ENCODE data around the gene ATL3.
"Not testable (repeated sequence)": the region's sequence is repeated elsewhere in the genome, so short reads cannot be mapped to it uniquely, and the experiment has no call there.

The ATL3 gene, protein sequence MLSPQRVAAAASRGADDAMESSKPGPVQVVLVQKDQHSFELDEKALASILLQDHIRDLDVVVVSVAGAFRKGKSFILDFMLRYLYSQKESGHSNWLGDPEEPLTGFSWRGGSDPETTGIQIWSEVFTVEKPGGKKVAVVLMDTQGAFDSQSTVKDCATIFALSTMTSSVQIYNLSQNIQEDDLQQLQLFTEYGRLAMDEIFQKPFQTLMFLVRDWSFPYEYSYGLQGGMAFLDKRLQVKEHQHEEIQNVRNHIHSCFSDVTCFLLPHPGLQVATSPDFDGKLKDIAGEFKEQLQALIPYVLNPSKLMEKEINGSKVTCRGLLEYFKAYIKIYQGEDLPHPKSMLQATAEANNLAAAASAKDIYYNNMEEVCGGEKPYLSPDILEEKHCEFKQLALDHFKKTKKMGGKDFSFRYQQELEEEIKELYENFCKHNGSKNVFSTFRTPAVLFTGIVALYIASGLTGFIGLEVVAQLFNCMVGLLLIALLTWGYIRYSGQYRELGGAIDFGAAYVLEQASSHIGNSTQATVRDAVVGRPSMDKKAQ

DNA sequence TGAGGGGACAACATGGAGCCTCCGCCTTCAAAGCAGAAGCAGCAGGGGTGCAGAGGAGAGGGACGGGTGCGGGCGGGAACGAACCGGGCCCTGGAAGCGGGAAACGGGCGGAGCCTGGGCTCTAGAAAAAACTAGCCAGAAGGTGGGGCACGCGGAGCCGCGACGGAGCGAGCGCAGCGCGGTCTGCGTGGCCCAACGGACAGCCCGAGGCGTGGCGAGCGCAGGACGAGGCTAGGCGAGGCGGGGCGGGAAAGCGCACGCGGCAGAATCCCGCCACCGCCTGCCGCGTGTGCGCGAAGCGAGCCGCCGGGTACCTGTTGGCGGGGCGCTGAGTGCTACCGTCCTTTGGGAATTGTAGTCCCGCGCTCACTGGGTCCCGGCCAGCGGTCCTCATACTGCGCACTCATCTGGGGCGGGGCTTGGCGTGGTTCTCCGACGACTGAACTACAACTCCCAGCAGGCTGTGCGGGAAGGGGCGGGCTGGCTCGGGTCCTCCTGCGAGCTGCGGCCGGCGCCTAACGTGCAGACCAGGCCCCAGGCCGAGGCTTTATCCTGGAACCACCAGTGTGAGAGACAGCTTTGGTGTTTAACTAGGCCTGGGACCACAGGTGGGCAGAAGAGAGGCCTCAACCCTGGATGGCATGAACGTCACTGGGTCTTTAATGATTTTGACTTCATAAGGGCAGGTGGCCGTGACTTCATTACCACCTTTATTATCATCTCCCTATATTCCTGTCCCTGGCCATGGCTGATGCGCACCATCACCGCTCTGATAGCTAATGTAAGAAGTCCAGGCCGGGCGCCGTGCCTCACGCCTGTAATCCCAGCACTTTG lies at the start of gene ATL3:
Gene ATL3 (minus strand): TSS at position 55 of the 834 bp plus-strand sequence. CDS start 41 bp downstream, at position 14.
- DNase-seq = peak; percentile 98

DNA sequence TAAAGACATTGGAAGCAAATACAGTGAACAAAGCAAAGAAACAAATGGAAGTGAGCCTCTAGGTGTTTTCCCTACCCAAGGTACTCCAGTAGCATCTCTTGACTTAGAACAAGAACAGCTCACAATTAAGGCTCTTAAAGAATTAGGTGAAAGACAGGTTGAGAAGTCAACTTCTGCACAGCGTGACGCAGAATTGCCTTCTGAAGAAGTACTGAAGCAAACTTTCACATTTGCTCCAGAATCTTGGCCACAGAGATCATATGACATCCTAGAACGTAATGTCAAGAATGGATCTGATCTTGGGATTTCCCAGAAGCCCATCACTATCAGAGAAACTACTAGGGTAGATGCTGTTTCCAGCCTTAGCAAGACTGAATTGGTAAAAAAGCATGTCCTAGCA lies 49.4 kb upstream of the ATL3 start:
- no peak for DNase-seq

DNA sequence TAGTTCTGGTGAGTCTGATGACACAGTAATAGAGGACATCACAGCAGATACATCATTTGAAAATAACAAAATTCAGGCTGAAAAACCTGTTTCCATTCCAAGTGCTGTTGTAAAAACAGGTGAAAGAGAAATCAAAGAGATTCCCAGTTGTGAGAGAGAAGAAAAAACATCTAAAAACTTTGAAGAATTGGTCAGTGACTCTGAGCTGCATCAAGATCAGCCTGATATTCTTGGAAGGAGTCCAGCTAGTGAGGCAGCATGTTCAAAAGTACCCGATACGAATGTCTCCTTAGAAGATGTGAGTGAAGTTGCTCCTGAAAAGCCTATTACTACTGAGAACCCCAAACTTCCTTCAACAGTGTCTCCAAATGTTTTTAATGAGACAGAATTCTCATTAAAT lies 48.8 kb upstream of the ATL3 start:
- DNase-seq = no peak

DNA sequence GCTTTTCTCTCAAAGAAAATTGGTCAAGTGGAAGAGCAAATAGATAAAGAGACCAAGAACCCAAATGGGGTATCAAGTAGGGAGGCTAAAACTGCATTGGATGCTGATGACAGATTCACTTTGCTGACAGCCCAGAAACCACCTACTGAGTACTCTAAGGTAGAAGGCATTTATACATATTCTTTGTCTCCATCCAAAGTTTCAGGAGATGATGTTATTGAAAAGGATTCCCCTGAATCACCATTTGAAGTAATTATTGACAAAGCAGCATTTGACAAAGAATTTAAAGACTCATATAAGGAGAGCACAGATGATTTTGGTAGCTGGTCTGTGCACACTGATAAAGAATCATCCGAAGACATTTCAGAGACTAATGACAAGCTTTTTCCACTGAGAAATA lies 47.8 kb upstream of the ATL3 start:
- DNase-seq = no peak

DNA sequence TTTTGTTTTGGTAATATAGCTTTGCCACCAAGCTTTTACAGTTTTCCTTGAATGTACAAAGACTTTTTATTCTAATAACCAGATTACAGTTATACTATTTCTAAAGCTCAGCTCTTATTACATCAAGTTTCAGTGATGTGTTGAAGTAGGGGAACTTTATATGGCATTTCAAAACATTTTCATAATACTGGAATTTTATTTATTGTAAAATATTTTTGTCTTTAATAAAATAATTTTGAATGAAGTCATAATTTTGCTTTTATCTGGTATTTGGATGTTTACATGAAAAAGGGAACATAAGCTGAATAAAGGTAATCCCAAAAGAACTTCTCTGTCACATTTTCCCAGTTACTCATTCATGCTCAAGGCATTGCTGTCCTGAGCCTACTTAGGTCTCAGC lies 44.9 kb upstream of the ATL3 start:
- no peak for DNase-seq

DNA sequence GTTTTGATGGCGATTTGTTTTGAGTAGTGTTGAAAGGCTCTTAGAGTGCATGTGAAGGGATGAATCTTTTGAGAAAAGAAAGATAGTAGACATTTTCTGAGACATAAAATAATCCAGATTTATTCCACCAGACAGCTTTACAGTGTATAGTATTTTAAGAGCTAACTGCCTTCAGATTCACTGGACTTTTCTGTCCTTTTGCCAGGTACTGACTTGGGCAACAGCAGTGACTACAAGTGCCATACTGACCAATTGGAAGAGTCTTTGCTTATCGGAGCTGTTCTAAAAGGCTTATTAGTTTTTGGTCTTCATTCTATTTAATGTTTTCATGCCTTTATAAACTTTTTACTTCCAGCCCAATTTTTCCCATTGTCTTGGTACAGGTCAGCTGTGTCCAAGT lies 42.6 kb upstream of the ATL3 start:
- no peak for DNase-seq

DNA sequence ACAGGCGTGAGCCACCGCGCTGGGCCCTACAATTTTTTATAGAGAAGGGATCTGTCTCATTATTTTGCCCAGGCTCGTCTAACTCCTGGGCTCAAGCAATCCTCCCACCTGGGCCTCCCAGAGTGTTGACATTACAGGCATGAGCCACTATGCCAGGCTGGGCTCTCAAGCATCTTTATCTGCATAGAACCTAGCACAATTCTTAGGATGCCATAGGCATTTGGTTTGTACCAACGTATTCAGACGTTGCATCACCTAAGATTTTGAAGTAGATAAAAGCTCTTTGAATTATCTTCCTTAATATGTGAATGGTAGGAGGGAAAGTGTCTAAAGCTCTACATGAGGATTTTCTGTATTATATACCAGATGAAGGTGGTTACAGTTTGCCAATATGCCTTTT lies 40.7 kb upstream of the ATL3 start:
- DNase-seq = no peak

DNA sequence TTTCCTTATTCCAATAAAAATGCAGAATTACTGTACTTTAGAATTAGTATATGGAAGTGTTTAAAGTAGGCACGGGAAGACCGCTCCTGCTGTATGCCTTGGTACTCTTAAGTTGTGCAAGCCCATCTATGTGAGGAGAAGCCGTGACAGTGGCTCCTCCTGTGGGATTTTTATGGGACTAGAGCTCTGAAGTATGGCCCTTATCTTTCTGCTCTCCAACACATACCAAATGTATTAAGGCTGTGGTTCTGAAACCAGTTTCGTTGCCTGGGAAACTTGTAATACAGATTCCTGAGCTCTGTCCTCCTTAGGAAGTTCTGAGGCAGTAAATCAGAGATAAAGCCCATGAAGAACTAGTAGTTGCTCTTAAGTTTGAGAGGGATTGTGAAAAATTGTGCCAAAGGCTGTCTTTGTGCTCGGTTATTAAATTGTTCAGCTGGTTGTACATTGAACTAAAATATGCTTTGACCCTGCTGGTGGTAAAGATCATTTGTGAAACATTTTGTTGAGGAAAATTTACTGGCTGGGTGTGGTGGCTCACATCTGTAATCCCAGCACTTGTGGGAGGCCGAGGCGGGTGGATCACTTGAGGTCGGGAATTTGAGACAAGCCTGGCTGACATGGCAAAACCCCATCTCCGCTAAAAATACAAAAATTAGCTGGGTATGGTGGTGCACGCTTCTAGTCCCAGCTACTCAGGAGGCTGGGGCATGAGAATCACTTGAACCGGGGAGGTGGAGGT lies 39.5 kb upstream of the ATL3 start:
- no peak for DNase-seq

DNA sequence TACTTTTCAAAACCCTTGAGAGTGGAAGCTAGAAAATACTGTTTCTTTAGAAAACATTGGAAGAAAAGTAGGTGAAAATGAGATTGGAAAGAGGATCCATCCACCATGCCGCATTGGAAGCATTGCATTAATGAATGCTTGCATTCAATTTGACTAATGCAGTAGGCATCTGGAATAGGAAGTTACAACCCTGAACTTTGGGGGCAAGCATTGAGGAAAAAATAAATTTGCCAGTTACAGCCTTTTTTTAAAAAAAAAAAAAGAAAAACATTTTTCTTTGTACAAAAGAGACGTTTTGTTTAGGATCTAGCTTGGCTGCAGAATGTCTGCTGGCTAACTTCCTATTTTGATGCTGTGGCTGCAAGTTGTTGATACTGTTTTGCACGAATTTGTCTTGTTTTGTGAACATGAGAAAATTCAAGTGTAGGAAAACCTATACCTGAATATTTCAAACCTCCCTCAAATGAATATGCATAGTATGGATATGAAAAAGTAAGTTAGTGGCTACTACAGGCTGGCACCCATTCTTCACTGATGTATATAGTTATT lies 38.2 kb upstream of the ATL3 start:
- no peak for DNase-seq

DNA sequence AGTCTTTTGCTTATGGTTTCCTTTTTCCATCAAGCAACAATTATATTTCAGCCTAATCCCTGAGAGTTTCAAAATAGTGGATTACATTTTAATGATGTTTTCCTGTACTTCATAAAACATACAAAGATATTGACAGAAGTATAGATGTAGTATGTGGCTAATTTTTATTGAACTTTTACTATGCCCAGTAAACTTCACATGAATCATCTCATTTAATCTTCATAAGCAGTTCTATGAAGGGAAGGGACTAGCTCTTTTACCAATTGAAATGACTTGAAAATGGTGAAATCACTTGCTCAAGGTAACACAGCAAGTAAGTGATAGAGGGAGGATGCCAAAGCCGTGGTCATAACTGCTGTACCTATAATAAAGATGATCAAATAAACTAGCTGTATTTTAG lies 37.6 kb upstream of the ATL3 start:
- DNase-seq = no peak

DNA sequence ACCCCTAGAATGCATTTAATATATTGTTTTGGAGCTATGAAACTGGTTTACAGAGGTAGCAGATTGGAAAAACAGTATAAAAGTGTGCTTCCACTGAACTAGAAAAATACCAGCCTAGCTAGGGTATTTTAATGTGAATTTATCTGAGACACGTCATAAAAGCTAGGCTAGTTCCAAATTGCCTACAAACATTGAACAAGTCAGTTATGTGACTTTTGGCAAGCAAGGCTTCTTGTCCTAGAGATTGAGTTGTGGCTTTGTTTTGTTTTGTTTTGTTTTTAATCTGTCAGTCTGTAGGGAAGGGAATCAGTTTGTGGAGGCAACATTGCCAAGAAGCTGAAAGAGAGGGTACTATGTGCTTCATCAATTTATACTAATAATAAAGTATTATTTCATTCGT lies 34.4 kb upstream of the ATL3 start:
- no peak for DNase-seq

DNA sequence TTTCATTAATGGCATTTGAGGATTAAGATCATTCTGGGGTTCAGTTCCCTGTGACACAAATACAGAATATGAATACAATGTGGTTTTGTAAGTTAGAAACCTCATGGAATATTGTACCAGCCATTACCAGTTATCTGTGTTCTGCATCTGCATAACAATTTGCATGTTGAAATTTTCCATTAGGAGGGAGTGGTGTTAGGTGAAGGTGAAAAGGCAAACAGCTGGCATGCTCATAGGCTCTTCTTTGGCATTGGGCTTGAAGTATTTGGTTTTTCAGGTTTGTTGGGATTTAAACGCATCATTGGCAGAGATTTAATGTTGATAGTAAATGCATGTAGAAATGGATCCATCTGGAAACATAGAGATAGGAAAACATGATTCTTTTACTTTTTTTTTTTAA lies 28.7 kb upstream of the ATL3 start:
- DNase-seq = no peak

DNA sequence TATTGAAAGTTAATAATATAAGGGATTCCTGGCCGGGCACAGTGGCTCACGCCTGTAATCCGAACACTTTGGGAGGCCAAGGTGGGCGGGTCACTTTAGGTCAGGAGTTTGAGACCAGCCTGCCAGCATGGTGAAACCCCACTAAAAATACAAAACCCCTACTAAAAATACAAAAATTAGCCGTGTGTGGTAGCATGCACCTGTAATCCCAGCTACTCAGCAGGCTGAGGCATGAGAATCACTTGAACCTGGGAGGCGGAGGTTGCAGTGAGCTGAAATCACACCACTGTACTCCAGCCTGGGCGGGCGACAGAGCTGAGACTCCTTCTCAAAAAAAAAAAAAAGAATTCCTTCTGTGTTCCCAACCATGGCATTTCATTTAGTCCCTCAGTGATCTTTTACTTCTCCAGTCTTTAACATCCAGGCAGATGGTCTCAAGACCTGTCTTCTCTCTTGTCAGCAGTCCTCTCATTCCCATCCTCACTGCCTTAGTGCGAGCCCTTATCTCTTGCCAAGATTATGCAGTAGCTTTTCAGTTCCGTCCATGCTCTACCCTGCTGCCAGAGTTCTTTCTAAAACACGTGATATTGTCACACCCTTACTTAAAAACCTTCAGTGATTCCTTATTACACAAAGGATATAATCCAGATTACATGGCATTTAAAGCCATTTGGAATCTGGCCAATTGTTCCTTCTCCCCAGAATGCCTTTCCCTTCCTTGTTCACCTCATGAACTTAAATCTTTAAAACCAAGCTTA lies 28.0 kb upstream of the ATL3 start:
- DNase-seq = no peak

DNA sequence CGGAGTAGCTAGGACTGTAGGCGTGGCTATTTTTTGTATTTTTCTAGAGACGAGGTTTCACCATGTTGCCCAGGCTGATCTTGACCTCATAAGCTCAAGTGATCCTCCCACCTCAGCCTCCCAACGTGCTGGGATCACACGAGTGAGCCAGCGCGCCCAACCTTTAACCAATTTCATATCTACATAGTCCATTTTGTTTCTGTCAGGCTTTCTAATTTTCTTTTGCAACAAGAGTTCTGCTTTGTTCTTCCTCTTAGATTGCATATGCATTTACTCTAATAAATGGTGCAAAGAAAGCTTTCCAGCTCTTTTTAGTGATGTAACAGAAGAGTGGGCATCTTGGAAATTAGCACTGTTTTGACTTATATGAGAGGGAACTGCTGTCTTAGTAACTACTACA lies 23.4 kb upstream of the ATL3 start:
- DNase-seq = no peak

DNA sequence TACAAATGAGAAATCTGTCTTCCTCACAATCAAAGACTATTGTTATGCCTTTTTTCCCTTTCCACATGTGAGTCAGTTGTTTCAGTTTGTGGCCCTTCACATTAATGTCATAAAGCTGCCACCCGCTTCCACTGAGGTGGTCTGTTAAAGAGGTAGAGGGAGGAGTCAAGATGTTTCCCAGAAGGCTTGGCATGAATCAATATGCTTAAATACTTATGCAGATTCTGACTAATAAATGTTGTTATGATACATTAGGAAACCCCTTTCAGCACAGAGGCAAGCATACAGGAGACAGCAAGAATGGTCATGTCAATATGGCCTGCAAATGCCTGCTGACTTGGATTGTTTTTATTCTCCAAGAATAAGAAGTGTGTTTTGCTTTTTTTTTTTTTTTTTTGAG lies 16.7 kb upstream of the ATL3 start:
- DNase-seq = no peak

DNA sequence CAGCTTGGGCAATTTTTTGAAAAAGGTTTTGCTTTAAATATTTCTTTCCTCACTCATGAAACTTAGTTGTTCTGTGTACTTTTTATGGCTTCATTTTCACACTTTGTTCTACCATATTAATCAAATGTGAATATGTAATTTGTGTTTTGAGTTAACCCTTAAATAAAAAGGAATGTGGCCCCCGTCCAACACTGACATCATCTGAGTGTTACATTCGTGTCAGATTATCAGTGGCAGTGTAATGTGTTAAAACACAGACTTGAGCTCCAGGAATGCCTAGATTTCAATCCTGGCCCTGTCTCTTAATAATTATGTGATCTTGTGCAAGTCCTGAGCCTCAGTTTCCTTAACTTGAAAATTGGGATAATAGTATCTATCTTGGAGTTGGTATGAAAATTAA lies 15.8 kb upstream of the ATL3 start:
- DNase-seq = no peak

DNA sequence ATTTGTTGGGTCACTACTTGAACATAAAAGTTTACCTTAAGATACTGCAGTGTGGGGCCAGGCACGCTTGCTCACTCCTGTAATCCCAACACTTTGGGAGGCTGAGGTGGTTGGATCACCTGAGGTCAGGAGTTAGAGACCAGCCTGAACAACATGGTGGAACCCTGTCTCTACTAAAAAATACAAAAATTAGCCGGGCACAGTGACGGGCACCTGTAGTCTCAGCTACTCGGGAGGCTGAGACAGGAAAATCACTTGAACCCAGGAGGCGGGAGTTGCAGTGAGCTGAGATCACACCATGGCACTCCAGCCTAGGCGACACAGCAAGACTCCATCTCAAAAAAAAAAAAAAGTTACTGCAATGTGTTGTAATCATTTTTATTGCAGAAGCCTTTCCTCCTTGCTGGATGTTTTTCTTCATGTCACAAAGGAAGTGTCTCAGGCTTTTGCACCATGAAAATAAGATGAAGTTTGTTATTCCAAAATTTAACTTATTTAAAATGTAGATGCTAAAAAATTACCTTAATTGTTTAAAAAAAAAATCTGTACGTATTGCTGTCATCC lies 14.1 kb upstream of the ATL3 start:
- not testable (repeated sequence) for DNase-seq

DNA sequence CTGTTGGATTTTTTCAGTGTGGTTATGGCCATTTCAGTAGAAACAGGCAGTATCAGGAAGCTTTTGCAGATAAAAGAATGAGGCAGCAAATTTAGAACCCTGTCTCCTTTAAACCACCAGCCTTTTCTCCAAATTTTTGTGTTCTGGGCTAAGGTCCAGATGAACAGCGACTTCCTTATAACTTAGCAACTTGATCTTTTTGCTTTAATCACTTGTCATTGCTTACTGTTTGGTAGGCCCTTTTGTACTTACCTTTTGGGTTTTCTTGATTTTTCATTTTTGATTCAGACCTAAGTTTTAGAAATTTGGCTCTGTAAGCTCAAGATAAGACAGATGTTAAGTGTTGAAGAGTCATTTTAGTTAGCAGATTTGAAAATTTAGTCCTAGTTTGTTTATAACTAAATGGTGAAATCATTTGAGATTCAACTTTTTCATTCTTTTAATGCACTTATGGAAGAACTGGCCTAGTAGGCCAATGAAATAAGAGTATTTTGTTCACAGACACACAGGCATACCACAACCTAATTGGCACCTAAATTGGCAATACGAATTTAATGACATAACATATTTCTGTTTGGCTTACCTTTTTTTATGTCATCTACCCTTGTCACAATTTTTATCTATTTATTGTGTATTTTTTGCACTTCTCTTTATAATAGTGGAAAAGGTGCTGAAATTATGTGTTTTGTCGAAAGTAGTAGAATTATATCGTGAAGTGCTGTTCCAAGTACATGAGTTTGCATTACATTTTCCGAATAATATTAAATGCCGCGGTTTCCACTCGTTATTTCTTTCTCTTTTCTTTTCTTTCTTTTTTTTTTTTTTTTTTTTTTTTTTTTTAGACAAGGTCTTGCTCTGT lies 12.2 kb upstream of the ATL3 start:
- no peak for DNase-seq

DNA sequence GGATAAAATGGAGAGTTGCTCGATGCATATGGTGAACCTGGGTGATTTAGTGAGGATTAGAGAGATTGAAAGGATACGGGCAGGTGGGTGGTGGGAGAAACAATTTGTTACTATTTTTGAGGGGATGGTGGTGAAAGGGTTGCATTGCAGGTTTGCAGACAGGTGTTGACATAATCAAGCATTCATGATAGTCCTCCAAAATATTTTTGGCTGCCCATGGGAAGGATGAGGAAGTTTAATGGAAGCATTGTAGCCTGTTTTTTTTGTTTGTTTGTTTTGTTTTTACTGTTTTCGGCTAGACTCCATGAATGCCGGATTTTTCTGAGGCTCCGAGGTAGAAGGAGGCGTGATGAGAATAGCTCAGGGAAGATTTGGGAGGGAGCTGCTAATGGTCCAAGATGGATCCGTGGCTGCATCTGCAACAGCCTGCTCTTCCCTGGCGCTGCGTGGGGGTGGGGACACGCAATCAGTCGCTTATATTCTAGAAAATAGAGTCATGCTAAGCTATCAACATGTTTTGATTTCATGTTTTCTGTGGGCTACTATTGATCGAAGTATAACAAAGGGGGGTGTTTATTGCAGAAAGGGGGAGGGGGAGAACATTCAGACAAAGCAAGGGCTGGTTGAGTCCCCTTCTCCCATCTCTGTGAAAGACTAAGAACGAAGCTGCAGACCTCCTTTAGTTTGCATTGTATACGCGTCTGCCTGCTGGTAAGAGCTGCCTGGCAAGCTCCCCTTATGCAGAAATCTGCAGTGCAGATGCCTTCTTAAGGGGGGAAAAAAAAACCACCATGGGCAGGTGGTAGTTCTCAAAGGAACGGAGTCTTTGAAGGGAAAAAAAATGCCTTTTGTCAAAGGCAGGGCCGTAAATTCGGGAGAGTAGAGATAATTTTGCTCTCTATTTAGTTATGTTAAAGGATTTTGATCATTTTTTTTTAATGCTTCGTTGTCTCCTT lies 11.2 kb upstream of the ATL3 start:
- DNase-seq = no peak
